SU-DHL-6 (cell line): ENCODE data around the gene ZBTB16.

Source experiments
- H2AFZ ChIP-seq: fragments of 200-600 bp; sonication (generic); 2 replicates; pipeline ENCODE4 v1.6.1; 2014; ENCODE audit warnings: low read depth, mild to moderate bottlenecking, moderate library complexity, mixed read lengths, antibody characterized with exemption, low read length; ENCODE audit not compliant: severe bottlenecking
- H3F3A ChIP-seq: fragments of 200-600 bp; shearing (Covaris generic); 2 replicates; pipeline ENCODE4 v1.6.0; 2016; ENCODE audit warnings: antibody characterized with exemption, mild to moderate bottlenecking; ENCODE audit not compliant: insufficient read depth
- H3K27ac ChIP-seq: fragments of 200-600 bp; sonication (generic); 2 replicates; pipeline ENCODE4 v1.5.1; 2016; ENCODE audit warnings: low read depth, mild to moderate bottlenecking, low read length, moderate library complexity, mixed read lengths
- H3K27me3 ChIP-seq: fragments of 200-600 bp; sonication (generic), shearing (Covaris generic); 2 replicates; pipeline ENCODE4 v1.6.0; 2014; ENCODE audit warnings: mild to moderate bottlenecking, low read length
- H3K36me3 ChIP-seq: fragments of 200-600 bp; sonication (generic); 2 replicates; pipeline ENCODE4 v1.6.1; 2014; ENCODE audit warnings: mild to moderate bottlenecking, low read length, mixed read lengths
- H3K4me2 ChIP-seq: fragments of 300-600, 200-600 bp; shearing (Covaris generic), sonication (generic); 2 replicates; pipeline ENCODE4 v1.6.0; 2014; ENCODE audit warnings: low read length, low read depth, mild to moderate bottlenecking; ENCODE audit not compliant: poor library complexity, severe bottlenecking
- H3K4me3 ChIP-seq: fragments of 200-600 bp; sonication (generic); 2 replicates; pipeline ENCODE4 v1.5.1; 2014; ENCODE audit warnings: antibody characterized with exemption, low read length, mild to moderate bottlenecking, mixed read lengths; ENCODE audit not compliant: insufficient read depth, poor library complexity, severe bottlenecking
- H3K79me2 ChIP-seq: fragments of 200-600 bp; sonication (generic); 2 replicates; pipeline ENCODE4 v1.6.1; 2014; ENCODE audit warnings: mild to moderate bottlenecking, low read length, moderate library complexity; ENCODE audit not compliant: insufficient read depth
- H3K9ac ChIP-seq: fragments of 200-600 bp; sonication (generic); 2 replicates; pipeline ENCODE4 v1.7.0; 2014; ENCODE audit warnings: mild to moderate bottlenecking, low read length
- H3K9me2 ChIP-seq: fragments of 200-600 bp; sonication (generic); replicated peaks from 2 replicates; pipeline ENCODE4 v1.6.1; 2014; ENCODE audit warnings: low read length; ENCODE audit not compliant: insufficient read depth
- H3K9me3 ChIP-seq: fragments of 200-600 bp; sonication (generic); 2 replicates; pipeline ENCODE4 v1.6.1; 2014; ENCODE audit warnings: low read length, mixed read lengths; ENCODE audit not compliant: insufficient read depth
- H4K20me1 ChIP-seq: fragments of 200-600 bp; sonication (generic); 2 replicates; pipeline ENCODE4 v1.6.1; 2014; ENCODE audit warnings: low read depth, mild to moderate bottlenecking, antibody characterized with exemption, low read length, moderate library complexity, mixed read lengths
- EZH2phosphoT487 ChIP-seq: fragments of 200-600 bp; sonication (generic), shearing (Covaris generic); conservative IDR thresholded peaks from 2 replicates; pipeline ENCODE4 v1.6.1; 2018; ENCODE audit warnings: mild to moderate bottlenecking, antibody characterized with exemption, low read length, moderate library complexity, mixed read lengths
- TF ChIP-seq, protein P1 (sequence below): fragments of 200-600 bp; sonication (generic); IDR thresholded peaks from one replicate; pipeline ENCODE4 v1.5.1; 2017; ENCODE audit warnings: antibody characterized with exemption, mild to moderate bottlenecking, low read length, moderate library complexity; ENCODE audit not compliant: insufficient read depth, poor library complexity, severe bottlenecking

ZBTB16 gene

GRCh38 chr11:114289779-114290178 lies 230.3 kb downstream of the ZBTB16 start:
- no peak for TF ChIP-seq EZH2phosphoT487
- TF ChIP-seq, protein P1, sequence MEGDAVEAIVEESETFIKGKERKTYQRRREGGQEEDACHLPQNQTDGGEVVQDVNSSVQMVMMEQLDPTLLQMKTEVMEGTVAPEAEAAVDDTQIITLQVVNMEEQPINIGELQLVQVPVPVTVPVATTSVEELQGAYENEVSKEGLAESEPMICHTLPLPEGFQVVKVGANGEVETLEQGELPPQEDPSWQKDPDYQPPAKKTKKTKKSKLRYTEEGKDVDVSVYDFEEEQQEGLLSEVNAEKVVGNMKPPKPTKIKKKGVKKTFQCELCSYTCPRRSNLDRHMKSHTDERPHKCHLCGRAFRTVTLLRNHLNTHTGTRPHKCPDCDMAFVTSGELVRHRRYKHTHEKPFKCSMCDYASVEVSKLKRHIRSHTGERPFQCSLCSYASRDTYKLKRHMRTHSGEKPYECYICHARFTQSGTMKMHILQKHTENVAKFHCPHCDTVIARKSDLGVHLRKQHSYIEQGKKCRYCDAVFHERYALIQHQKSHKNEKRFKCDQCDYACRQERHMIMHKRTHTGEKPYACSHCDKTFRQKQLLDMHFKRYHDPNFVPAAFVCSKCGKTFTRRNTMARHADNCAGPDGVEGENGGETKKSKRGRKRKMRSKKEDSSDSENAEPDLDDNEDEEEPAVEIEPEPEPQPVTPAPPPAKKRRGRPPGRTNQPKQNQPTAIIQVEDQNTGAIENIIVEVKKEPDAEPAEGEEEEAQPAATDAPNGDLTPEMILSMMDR, result no peak
- no peak overlapping the region for H2AFZ ChIP-seq
- no peak overlapping the region for H3K27ac ChIP-seq
- H3K4me2 ChIP-seq, result no peak overlapping the region
- no peaks in the 10 kb centered on the region for H3K9me3 ChIP-seq
- H3K27me3 ChIP-seq, result 0 out of 2 replicates have a peak, but pooled peaks cover 3% of the 10 kb centered on the region
- H3K4me3 ChIP-seq, result no peak overlapping the region
- no peaks in the 10 kb centered on the region for H3K36me3 ChIP-seq
- no peaks in the 10 kb centered on the region for H3F3A ChIP-seq
- H4K20me1 ChIP-seq, result no peaks in the 10 kb centered on the region
- H3K9me2 ChIP-seq, result no peaks in the 10 kb centered on the region
- H3K9ac ChIP-seq, result no peak overlapping the region
- H3K79me2 ChIP-seq, result no peaks in the 10 kb centered on the region

DNA sequence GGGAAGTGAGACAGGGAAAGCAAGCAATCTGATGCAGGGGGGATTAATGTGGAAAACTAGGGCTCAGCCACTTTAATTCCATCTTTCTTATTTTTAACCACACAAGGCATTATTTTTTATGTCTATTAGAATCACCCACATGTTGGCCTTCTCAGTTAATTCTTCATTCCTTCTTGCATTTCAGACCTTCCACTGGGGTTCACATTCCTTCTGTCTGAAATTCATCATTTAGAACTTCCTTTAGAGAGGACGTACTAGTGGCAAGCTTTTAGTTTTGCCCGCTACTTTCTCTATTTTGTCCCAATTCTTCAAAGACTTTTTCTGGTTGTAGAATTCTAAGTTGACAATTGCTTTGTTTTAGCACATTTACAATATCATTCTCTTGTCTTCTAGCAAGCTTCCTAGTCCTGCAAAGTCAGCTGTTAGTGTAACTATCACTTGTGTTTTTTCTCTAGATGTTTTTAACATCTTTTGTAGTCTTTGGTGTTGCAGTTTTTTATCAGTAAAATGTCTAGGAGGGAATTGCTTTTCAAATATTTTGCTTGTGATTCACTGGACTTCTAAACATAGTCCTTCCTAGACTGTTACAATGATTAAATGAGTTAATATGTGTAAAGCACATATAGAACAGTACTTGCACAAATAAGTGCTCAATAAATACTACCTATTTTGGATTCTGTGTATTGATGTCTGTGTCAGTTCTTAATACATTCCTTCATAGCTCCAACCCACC lies 231.2 kb downstream of the ZBTB16 start:
- Histone ChIP-seq H2AFZ (no peak overlapping the region), H3K4me2 (no peak overlapping the region)

DNA sequence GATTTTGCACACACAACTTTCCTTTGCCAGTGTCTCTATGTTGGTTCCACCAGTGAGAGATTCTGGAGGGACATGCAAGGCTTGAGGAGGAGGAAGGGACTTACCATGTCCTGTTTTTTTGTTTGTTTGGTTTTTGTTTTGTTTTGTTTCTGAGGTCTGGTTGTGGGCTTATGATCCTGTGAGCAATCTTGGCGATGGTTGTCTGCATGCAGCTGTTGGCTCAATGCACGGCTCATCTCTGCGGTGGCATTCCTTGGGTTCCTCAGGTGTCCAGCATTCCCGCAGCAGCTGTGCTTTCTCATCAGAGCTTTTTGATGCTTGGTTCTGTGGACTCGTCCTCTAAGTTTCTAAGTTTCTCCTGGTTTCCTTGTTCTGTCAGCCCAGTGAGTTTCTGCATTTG lies 231.9 kb downstream of the ZBTB16 start:
- no peaks in the 10 kb centered on the region for H3F3A ChIP-seq

More for the DNA sequence above, 231.2 kb downstream of the ZBTB16 start:
- H3K9me2 ChIP-seq, result no peaks in the 10 kb centered on the region
- 0 out of 2 replicates have a peak, but pooled peaks cover 3% of the 10 kb centered on the region for H3K27me3 ChIP-seq
- no peak for TF ChIP-seq EZH2phosphoT487
- TF ChIP-seq, protein P1, result no peak
- no peaks in the 10 kb centered on the region for H3K9me3 ChIP-seq
- no peak overlapping the region for H3K27ac ChIP-seq
- no peak overlapping the region for H3K4me3 ChIP-seq
- H3F3A ChIP-seq, result no peaks in the 10 kb centered on the region
- H3K79me2 ChIP-seq, result no peaks in the 10 kb centered on the region
- no peaks in the 10 kb centered on the region for H3K36me3 ChIP-seq
- no peak overlapping the region for H3K9ac ChIP-seq
- H4K20me1 ChIP-seq, result no peaks in the 10 kb centered on the region

More for the DNA sequence above, 231.9 kb downstream of the ZBTB16 start:
- H3K9me2 ChIP-seq, result no peaks in the 10 kb centered on the region
- no peaks in the 10 kb centered on the region for H3K79me2 ChIP-seq
- no peak overlapping the region for H3K4me3 ChIP-seq
- H3K9ac ChIP-seq, result no peak overlapping the region
- no peaks in the 10 kb centered on the region for H3K36me3 ChIP-seq
- H3K9me3 ChIP-seq, result no peaks in the 10 kb centered on the region
- H3K27me3 ChIP-seq, result 0 out of 2 replicates have a peak, but pooled peaks cover 3% of the 10 kb centered on the region
- H3K4me2 ChIP-seq, result no peak overlapping the region
- no peaks in the 10 kb centered on the region for H4K20me1 ChIP-seq
- H3K27ac ChIP-seq, result no peak overlapping the region
- no peak overlapping the region for H2AFZ ChIP-seq
- TF ChIP-seq EZH2phosphoT487, result no peak
- TF ChIP-seq, protein P1, result no peak
